ENCODE measurements around the gene ZKSCAN8. TPM values are rescaled to one million over a fixed set of nuclear protein-coding genes. Genes with fewer than 3 reads are reported as not detected.

ZKSCAN8 gene
- total RNA-seq, 1 experiment from 2014 or later: 12.0 TPM

GRCh38 chr6:28107506-28107905 is 34.2 kb upstream of the ZKSCAN8 start:
- Histone ChIP-seq H3F3A (ENCODE audit: low read length, unreplicated experiment) (no peaks in the 10 kb centered on the region), H3K27me3 (ENCODE audit: low read length) (no peaks in the 10 kb centered on the region), H3K9me2 (replicated peaks; ENCODE audit: low read length) (no peaks in the 10 kb centered on the region), H3K4me1 (ENCODE audit: insufficient read depth, low read length) (peaks cover 10% of the 10 kb centered on the region; the same call in 1 of the 2 replicates), H4K20me1 (ENCODE audit: low read length) (no peaks in the 10 kb centered on the region), H3K9me3 (ENCODE audit: low read length) (no peaks in the 10 kb centered on the region), H3K36me3 (ENCODE audit: low read depth, low read length) (no peaks in the 10 kb centered on the region), H3K27ac (ENCODE audit: low read length) (no peak overlapping the region), H2AFZ (ENCODE audit: low read length) (no peak overlapping the region), H3K4me3 (ENCODE audit: low read length) (no peak overlapping the region), H3K4me2 (ENCODE audit: low read length) (no peak overlapping the region), H3K9ac (ENCODE audit: low read length) (no peak overlapping the region), H3K79me2 (ENCODE audit: low read length) (no peaks in the 10 kb centered on the region)
- TF ChIP-seq CTCF (conservative IDR thresholded peaks at IDR 0.05; ENCODE audit: low read depth, low read length) (no peak), EZH2 (IDR thresholded peaks at IDR 0.05; ENCODE audit: low read length, unreplicated experiment) (no peak), EZH2phosphoT487 (IDR thresholded peaks at IDR 0.05; ENCODE audit: borderline replicate concordance, low read length) (no peak)
- ChIA-PET CTCF (no interaction called here), POLR2A (ENCODE audit: unreplicated experiment) (no interaction called here)
- intact Hi-C loops (cut with micrococcal nuclease): no loop called here
- no peak for ATAC-seq
- no peak for DNase-seq
- no TSS peak for BruUV-seq (replicated peaks)

- Histone ChIP-seq H3K9ac (ENCODE audit: low read length) (no peak overlapping the region), H3K27me3 (ENCODE audit: low read length) (no peaks in the 10 kb centered on the region), H3K4me1 (ENCODE audit: insufficient read depth, low read length) (no peaks in the 10 kb centered on the region), H2AFZ (ENCODE audit: low read length) (no peak overlapping the region), H3K9me3 (ENCODE audit: low read length) (no peaks in the 10 kb centered on the region), H3K27ac (ENCODE audit: low read length) (no peak overlapping the region), H3F3A (ENCODE audit: low read length, unreplicated experiment) (no peaks in the 10 kb centered on the region), H3K79me2 (ENCODE audit: low read length) (no peaks in the 10 kb centered on the region), H3K4me3 (ENCODE audit: low read length) (no peak overlapping the region), H4K20me1 (ENCODE audit: low read length) (no peaks in the 10 kb centered on the region), H3K4me2 (ENCODE audit: low read length) (no peak overlapping the region), H3K9me2 (replicated peaks; ENCODE audit: low read length) (no peaks in the 10 kb centered on the region), H3K36me3 (ENCODE audit: low read depth, low read length) (peaks cover 14% of the 10 kb centered on the region; the same call in 1 of the 2 replicates)
- no peak for TF ChIP-seq EZH2 (IDR thresholded peaks at IDR 0.05; ENCODE audit: low read length, unreplicated experiment)
- ATAC-seq (no peak), DNase-seq (no peak)
- ChIA-PET CTCF (no interaction called here), POLR2A (ENCODE audit: unreplicated experiment) (no interaction called here)
- BruUV-seq (replicated peaks): no TSS peak
- intact Hi-C loops (cut with micrococcal nuclease): no loop called here
These were observed 29.7 kb upstream of the ZKSCAN8 start for GRCh38 chr6:28111964-28112363.

GRCh38 chr6:28115799-28116198 is 25.9 kb upstream of the ZKSCAN8 start:
- no peaks in the 10 kb centered on the region for H3K4me1 ChIP-seq (ENCODE audit: insufficient read depth, low read length)
- H3F3A ChIP-seq (ENCODE audit: low read length, unreplicated experiment): no peaks in the 10 kb centered on the region
- no peak overlapping the region for H3K9ac ChIP-seq (ENCODE audit: low read length)
- POLR2A ChIA-PET (ENCODE audit: unreplicated experiment): no interaction called here
- no peak overlapping the region for H3K4me2 ChIP-seq (ENCODE audit: low read length)
- H3K9me2 ChIP-seq (replicated peaks; ENCODE audit: low read length): no peaks in the 10 kb centered on the region
- H3K27me3 ChIP-seq (ENCODE audit: low read length): no peaks in the 10 kb centered on the region
- intact Hi-C loops (cut with micrococcal nuclease): no loop called here
- no peaks in the 10 kb centered on the region for H3K79me2 ChIP-seq (ENCODE audit: low read length)
- H3K9me3 ChIP-seq (ENCODE audit: low read length): no peaks in the 10 kb centered on the region
- no peak overlapping the region for H3K27ac ChIP-seq (ENCODE audit: low read length)
- ATAC-seq (no peak), DNase-seq (no peak)
- TF ChIP-seq CTCF (conservative IDR thresholded peaks at IDR 0.05; ENCODE audit: low read depth, low read length): no peak
- TF ChIP-seq EZH2phosphoT487 (IDR thresholded peaks at IDR 0.05; ENCODE audit: borderline replicate concordance, low read length): no peak
- no peak for TF ChIP-seq EZH2 (IDR thresholded peaks at IDR 0.05; ENCODE audit: low read length, unreplicated experiment)
- no peaks in the 10 kb centered on the region for H4K20me1 ChIP-seq (ENCODE audit: low read length)
- no peak overlapping the region for H3K4me3 ChIP-seq (ENCODE audit: low read length)
- peaks cover 14% of the 10 kb centered on the region; the same call in 1 of the 2 replicates for H3K36me3 ChIP-seq (ENCODE audit: low read depth, low read length)
- no TSS peak for BruUV-seq (replicated peaks)
- no peak overlapping the region for H2AFZ ChIP-seq (ENCODE audit: low read length)
- CTCF ChIA-PET: no interaction called here

All from PC-3 (cell line).